Activated CD8-positive, alpha-beta memory T cell treated with anti-CD3 and anti-CD28 coated beads for 4 hours (primary cell): ENCODE data around the gene NCK2.
"Not testable (repeated sequence)": the region's sequence is repeated elsewhere in the genome, so short reads cannot be mapped to it uniquely, and the experiment has no call there.

Experiments used
- DNase-seq, 2 donors: peaks; one replicate each; pipeline ENCODE4 v3.0.0-alpha.2; 2020; ENCODE audit warnings: low read depth in 2 of 2

The NCK2 gene

GRCh38 chr2:105893011-105893995, 148.6 kb downstream of the NCK2 start:
- no peak for DNase-seq

DNA sequence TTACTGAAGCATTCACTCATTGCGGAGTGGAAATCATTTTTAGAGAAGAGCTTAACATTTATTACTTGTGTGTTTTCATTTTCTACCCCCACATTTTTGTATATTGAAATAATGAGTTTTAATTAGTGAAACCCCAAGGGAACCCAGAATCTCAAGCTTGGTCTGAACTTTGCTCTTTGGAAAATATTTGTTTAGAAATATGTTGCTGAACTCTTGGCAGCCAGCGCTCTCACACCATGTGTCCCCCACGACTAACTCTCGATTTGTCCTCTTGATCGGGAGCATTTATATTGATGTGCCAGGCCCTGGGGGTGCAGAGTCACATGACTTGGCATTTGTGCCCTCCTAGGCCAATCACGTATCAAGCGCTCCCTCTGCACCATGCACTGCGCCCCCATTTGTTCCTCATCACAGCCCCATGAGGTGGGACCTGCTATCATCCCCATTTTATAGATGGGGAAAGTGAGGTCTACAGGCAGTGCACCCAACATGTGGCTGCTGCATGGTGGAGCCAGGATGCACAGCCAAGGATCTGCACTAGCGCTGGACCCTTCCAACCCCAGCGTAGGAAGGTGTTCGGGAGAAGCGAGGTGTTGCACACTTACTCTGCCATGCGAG, 149.7 kb downstream of the NCK2 start:
- no peak for DNase-seq

DNA sequence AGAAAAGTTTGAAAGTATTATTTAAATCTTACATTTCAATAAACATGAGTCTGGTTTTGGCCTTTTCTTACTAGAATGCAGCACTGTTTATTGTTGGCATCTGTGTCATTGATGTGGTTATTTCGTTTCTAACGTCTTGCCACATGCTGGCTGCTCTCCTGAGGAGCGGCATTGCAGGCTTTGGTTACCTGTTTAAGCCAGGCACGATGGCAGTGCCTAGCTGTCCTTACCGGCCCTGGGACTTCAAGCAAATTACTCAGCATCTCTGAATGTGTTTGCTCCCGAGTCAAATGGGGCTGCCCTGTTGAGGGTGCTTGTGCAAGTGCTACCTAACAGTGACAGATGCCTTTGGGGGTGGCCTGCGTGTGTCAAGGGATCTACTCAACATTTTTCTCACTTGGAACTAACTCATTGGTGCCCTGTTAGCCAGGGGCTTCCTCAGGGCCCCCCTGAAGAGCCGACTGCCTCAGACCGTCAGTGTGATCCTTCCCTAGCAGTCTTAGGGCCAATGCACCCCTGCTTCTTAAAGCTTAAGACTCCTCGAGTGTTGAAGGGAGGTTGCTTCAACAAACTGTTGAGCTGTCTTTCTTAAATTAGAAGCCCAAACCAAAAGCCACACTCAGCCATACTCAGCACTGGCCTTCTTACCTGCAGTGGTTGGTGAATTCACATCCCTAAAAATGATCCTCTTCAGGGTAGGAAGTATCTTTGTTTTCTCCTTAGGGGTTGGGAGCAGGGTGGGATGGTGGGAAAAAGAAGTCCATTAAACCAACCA, 151.5 kb downstream of the NCK2 start:
- DNase-seq: no peak

DNA sequence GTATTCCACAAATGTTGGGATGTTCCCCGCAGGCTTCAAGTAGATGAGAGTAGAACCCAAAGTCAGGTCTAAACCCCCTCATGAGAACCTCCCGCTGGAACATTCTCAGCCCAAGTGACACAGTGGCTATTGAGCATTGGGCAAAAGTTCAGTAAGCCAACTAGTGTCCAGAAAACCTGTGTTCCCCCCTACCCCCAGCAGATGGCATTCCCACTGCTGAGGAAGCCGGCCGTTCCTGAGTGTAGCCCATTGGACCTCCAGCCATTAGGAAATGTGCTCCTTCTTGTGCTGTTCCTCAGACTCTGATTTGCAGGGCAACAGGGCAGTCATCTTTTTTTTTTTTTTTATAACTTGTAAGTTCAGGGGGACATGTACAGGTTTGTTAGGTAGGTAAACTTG, 152.1 kb downstream of the NCK2 start:
- DNase-seq: no peak

DNA sequence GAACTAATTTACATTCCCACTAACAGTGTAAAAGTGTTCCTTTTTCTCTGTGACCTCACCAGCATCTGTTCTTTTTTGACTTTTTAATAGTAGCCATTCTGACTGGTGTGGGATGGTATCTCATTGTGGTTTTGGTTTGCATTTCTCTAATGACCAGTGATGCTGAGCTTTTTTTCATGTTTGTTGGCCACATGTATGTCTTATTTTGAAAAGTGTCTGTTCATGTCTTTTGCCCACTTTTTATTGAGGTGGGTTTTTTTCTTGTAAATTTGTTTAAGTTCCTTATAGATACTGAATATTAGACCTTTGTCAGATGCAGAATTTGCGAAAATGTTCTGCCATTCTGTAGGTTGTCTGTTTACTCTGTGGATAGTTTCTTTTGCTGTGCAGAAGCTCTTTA, 153.0 kb downstream of the NCK2 start:
- DNase-seq: not testable (repeated sequence)

- no peak for DNase-seq
These were observed 158.5 kb downstream of the NCK2 start for GRCh38 chr2:105903051-105903674.

DNA sequence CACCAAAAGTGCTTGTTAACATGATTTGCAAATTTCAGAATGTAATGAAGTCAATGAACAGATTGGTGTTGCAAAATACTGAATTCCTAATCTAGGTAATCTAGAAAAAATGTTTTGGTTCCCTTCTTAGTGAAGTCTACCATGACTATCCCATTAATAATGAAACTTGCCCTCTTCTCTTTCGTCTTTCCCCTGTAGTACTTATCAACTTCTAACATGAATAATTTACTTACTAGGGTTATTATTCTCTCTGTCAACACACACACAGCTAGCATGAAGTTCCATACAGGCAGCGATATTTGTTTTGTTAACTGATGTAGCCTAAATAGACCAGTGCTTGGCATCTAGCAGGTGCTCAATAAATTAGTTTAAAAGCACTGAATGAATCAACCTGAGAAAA, 160.2 kb downstream of the NCK2 start:
- DNase-seq: no peak

- DNase-seq: no peak
These were observed 161.8 kb downstream of the NCK2 start for GRCh38 chr2:105906481-105906880.

GRCh38 chr2:105907184-105907583, 162.5 kb downstream of the NCK2 start:
- DNase-seq: no peak

- no peak for DNase-seq
These were observed 164.5 kb downstream of the NCK2 start for GRCh38 chr2:105909215-105909614.

DNA sequence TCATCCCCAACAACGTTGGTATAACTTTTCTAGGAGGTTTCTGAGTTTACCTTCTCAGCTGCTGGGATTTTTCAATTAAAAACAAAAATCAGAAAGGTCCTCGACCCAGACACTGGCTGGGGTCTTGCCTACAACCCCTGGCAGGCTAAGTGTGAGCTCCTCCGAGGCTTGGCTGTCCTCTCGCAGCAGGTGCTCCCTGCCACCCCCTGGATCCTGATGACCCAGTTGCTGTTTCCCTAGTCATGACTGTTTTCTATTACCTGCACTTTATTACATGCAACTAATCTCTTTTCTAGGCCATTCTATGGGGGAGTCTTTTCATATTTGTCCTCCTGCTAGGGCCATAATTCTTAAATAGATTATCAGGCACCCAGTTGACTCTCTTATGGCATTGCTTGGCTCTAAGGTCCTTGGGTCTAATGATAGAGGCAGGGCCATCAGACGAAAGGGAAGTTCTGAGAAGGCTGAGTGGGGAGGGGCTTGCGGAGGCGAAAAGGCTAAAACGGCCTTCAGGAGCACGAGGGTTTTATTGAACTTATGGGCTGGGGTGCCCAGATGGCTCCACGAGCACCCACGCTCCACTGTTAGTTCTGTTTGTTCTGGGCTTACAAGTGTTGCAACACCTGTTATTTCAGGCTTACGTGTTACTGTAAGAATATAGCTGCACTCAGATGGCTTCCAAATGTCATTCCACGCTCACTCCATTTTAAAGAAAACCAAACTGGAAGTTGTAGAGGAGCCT, 166.0 kb downstream of the NCK2 start:
- DNase-seq: no peak

GRCh38 chr2:105911425-105911824, 166.7 kb downstream of the NCK2 start:
- DNase-seq: no peak

DNA sequence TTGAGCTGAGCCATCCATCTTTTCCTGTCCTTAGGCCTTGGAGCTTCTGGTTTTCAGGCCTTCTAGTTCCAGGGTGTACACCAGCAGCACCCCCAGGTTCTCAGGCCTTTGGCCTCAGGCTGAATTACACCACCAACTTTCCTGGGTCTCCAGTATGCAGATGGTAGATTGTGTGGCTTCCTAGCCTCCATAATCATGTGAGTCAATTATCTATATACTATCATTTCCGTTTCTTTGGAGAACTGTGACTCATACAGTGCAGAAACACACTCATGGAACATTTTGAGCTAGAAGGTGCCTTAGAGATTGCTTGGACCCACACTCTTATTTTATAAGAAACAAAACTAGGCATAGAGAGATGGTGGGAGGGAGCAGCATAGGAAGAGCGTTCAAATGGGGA, 167.4 kb downstream of the NCK2 start:
- no peak for DNase-seq

GRCh38 chr2:105915005-105915558, 170.4 kb downstream of the NCK2 start:
- no peak for DNase-seq

GRCh38 chr2:105917226-105917625, 172.5 kb downstream of the NCK2 start:
- no peak for DNase-seq

DNA sequence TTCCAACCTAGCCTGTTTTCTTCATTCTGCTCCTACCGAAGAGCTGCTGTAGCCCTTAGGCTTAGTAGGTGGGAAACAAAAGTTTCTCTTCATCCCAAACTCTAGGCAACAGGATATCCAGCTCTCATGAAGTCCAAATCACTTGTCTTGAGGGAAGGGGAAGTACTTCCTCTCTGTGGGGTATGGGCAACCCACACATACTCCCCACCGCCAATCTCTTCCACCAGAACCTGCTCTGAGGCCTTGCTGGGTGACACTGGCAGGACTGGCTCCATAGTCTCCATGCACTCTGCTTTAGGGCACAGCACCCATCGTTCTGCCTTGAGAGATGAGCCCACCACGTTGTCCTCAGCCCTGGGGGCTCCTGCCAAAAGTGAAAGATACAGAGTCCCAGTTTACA, 173.0 kb downstream of the NCK2 start:
- DNase-seq: no peak

- DNase-seq: no peak
These were observed 174.6 kb downstream of the NCK2 start for GRCh38 chr2:105919191-105919811.

DNA sequence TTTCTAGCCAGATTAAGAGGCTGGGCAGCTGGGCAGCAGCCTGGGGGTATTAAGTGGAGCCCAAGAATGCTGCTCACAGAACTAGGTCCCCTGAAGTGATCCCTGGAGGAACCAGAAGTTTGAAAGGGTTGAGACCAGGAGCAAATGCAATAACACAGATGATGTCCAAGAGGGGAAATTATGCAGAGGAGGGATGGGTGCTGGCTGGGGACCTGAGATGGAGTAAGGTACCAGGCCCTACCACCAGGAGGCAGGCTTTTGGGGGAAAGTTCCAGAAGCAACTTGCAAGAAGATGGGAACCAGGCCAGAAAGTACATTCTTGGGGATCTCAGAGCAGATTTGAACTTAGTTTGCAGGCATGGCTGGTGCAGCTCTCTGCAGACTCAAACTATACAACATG, 175.1 kb downstream of the NCK2 start:
- no peak for DNase-seq

DNA sequence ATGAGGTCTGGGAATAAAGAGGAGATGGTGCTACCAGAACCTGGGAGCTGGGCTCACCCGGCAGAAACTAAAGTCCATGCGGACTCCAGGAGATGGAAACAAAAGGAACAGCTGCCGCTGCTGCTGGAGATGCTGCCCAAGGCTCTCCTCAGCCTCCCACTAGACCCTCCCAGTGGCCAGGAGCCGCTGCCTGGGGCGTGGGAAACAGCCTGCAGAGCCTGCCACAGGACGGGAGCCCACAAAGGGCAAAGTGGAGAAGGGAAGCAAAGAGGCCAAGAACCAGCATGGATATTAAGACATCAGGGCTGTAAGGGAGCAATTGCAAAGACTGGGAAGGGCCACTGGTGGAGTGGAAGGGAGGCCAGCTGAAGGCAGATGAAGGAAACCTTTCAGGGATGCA, 179.6 kb downstream of the NCK2 start:
- no peak for DNase-seq

GRCh38 chr2:105924932-105925331, 180.2 kb downstream of the NCK2 start:
- no peak for DNase-seq
